Right cardiac atrium (tissue), 5 donors: Measurements from ENCODE around the gene MADCAM1. TPM values are rescaled to one million over a fixed set of nuclear protein-coding genes. Genes with fewer than 3 reads are reported as not detected.
A peak's percentile ranks its signal among the peaks of the same experiment; 100 is the strongest.

Experiments used
- ATAC-seq, 2 donors: fragments of 200-7000 bp; cut with Tn5 transposase; one replicate each; pipeline versions ENCODE4 v1.8.0 to v1.9.1; 2020; ENCODE audit warnings: moderate library complexity in 2 of 2, mild to moderate bottlenecking in 1 of 2
- DNase-seq, 3 donors: peaks; one replicate each; pipeline ENCODE4 v3.0.0-alpha.2; 2020
- H3K27ac ChIP-seq: one replicate; pipeline ENCODE4 v1.5.1; 2013; ENCODE audit warnings: mild to moderate bottlenecking, low read length, control low read depth, moderate library complexity
- H3K27me3 ChIP-seq: one replicate; pipeline ENCODE4 v1.6.1; 2013; ENCODE audit not compliant: control insufficient read depth, insufficient read depth
- H3K4me1 ChIP-seq: one replicate; pipeline ENCODE4 v1.6.1; 2013; ENCODE audit warnings: low read length; ENCODE audit not compliant: control insufficient read depth, insufficient read depth
- H3K4me3 ChIP-seq: one replicate; pipeline ENCODE4 v1.5.1; 2013; ENCODE audit warnings: low read length, control low read depth
- H3K9me3 ChIP-seq: one replicate; pipeline ENCODE4 v1.6.1; 2013; ENCODE audit warnings: low read length; ENCODE audit not compliant: control insufficient read depth
- WGBS: extraction: QIAGEN DNeasy Blood & Tissue Kit; methylation state at CpG from one replicate; pipeline ENCODE4 v1.1.7; 2013; 5-methylcytosine and 5-hydroxymethylcytosine counted together
- intact Hi-C, 4 donors: fragments of 100-400 bp; cut with DNase I; formaldehyde crosslinking; loops; one replicate each; pipeline versions ENCODE4 v1.11.0 to v1.14.0; 2022 to 2023
- polyA plus RNA-seq: library from polyadenylated mRNA; stranded (reverse); fragments of 200-250 nt; gene quantifications from one replicate; pipeline ENCODE4 v1.2.3, GENCODE V29; 2013
- total RNA-seq, 4 donors: library from RNA; stranded (reverse); fragmentation: NEBNext Ultra II Directional; extraction: Animal tissue kit (Norgen Biotek cat#: 25700); gene quantifications; one replicate each; pipeline ENCODE4 v1.2.1, GENCODE V29; 2021
- donor health status: healthy with polysubstance abuse.
- donor health status: DM: no; HTN: yes; CAD: no.
- donor health status: DM: no; HTN: no; CAD: no.
- donor health status: DM: no; HTN: yes; CAD: no; lungs with severe emphysema.
- donor health status: DM: yes; HTN: yes; CAD: no.

The MADCAM1 gene
- total and polyA plus RNA-seq, 5 donors: 0.27 to 0.59 (median 0.34) TPM

DNA sequence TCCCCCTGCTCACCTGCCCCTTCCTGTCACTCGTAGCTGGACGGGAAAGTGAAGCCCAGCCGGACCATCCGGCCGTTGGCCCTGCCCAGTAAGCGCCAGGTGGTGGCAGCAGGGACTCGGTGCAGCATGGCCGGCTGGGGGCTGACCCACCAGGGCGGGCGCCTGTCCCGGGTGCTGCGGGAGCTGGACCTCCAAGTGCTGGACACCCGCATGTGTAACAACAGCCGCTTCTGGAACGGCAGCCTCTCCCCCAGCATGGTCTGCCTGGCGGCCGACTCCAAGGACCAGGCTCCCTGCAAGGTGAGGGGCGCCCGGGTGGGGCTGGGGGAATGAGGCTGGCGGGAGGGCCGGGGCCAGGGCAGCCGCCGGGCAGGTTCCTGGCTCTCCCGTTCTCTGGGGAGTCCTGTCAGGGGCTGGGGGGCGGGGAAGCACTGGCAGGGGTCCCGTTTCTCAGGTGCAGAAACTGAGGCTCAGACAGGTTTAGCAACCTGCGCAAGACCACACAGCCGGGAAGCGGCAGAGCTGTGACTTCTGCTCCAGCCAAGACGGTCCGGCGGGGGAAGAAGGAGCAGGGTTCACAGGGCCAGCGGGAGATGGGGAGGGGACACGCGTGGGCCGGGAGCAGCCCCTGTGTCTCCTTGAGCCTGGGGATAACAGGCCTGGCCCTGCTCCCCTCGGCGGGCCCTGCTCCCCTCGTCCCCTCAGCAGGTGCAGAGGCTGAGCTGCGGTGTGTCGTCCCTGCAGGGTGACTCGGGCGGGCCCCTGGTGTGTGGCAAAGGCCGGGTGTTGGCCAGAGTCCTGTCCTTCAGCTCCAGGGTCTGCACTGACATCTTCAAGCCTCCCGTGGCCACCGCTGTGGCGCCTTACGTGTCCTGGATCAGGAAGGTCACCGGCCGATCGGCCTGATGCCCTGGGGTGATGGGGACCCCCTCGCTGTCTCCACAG is 52.9 kb downstream of the MADCAM1 start:
- Histone ChIP-seq H3K9me3 (no peaks in the 10 kb centered on the region), H3K4me1 (no peaks in the 10 kb centered on the region), H3K27me3 (no peaks in the 10 kb centered on the region), H3K4me3 (no peak overlapping the region), H3K27ac (no peak overlapping the region)
- 73% methylated on average over 52 of the region's 52 CpGs for WGBS
- no peak for ATAC-seq
- intact Hi-C loops: no loop called here
- peak in 2 of 3 donors; percentile 51 to 63 for DNase-seq

DNA sequence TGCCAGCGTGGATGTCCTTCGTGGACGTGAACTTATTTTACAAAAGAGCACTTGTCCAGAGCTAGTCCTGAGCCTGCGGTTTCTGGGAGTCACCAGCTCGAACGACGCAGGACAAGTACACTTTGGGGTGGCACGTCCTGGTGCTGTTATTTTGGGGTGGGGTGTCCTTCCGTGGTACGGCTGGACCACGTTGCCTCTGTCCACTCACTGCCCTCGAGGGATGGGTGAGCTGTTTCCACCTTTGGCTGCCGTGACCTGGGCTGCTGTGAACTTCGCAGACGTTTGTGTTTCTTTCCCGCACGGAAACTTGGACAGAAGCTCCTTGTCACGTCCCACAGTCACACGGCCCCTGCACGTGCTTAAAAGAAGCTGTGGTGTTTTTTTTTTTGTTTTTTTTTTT is 58.5 kb downstream of the MADCAM1 start:
- H3K9me3 ChIP-seq: no peaks in the 10 kb centered on the region
- WGBS: 67% methylated on average over 20 of the region's 20 CpGs
- intact Hi-C loops: no loop called here
- no peak overlapping the region for H3K4me3 ChIP-seq
- no peak overlapping the region for H3K27ac ChIP-seq
- ATAC-seq: peak in 1 of 2 donors; percentile 17
- DNase-seq: no peak
- H3K4me1 ChIP-seq: peaks cover 6% of the 10 kb centered on the region
- no peaks in the 10 kb centered on the region for H3K27me3 ChIP-seq

Other genes starting within 250 kb of the MADCAM1 start
- under 1 TPM; 0.26 to 0.89 (median 0.54) TPM for gene PLPP2, start 205.1 kb upstream of the MADCAM1 start, total RNA-seq
- 0.48 TPM for gene PLPP2, start 205.1 kb upstream of the MADCAM1 start, polyA plus RNA-seq
- gene MIER2, start 151.7 kb upstream of the MADCAM1 start, total RNA-seq: 10 to 100 TPM; 14.7 to 23.1 (median 18.9) TPM
- gene MIER2, start 151.7 kb upstream of the MADCAM1 start, polyA plus RNA-seq: 15.1 TPM
- gene C2CD4C, start 87.3 kb upstream of the MADCAM1 start, total RNA-seq: 1 to 10 TPM in 1 of 4 donors, under 1 TPM in 3; 0.35 to 1.2 (median 0.63) TPM
- gene C2CD4C, start 87.3 kb upstream of the MADCAM1 start, polyA plus RNA-seq: 0.79 TPM
- gene SHC2, start 35.5 kb upstream of the MADCAM1 start, total RNA-seq: 10 to 100 TPM; 14.3 to 20.0 (median 17.6) TPM
- gene SHC2, start 35.5 kb upstream of the MADCAM1 start, polyA plus RNA-seq: 21.0 TPM
- gene TPGS1, start 11.0 kb downstream of the MADCAM1 start, total RNA-seq: 10 to 100 TPM; 10.9 to 15.6 (median 14.7) TPM
- gene TPGS1, start 11.0 kb downstream of the MADCAM1 start, polyA plus RNA-seq: 21.3 TPM
- gene CDC34, start 35.3 kb downstream of the MADCAM1 start, total RNA-seq: 10 to 100 TPM; 66.8 to 78.4 (median 74.3) TPM
- 95.8 TPM for gene CDC34, start 35.3 kb downstream of the MADCAM1 start, polyA plus RNA-seq
- gene GZMM, start 47.6 kb downstream of the MADCAM1 start, total RNA-seq: under 1 TPM in 2 of 4 donors, not detected in 2; 0.26 to 0.32 TPM
- 0.43 TPM for gene GZMM, start 47.6 kb downstream of the MADCAM1 start, polyA plus RNA-seq
- gene BSG, start 76.1 kb downstream of the MADCAM1 start, total RNA-seq: 1,000 to 10,000 TPM; 1,142 to 1,510 (median 1,274) TPM
- 1,705 TPM for gene BSG, start 76.1 kb downstream of the MADCAM1 start, polyA plus RNA-seq
- gene HCN2, start 93.4 kb downstream of the MADCAM1 start, total RNA-seq: 10 to 100 TPM; 15.8 to 24.7 (median 21.7) TPM
- 19.3 TPM for gene HCN2, start 93.4 kb downstream of the MADCAM1 start, polyA plus RNA-seq
- 10 to 100 TPM; 36.1 to 46.4 (median 45.1) TPM for gene POLRMT, start 137.1 kb downstream of the MADCAM1 start, total RNA-seq
- 36.8 TPM for gene POLRMT, start 137.1 kb downstream of the MADCAM1 start, polyA plus RNA-seq
- gene FGF22, start 143.4 kb downstream of the MADCAM1 start, total RNA-seq: under 1 TPM in 3 of 4 donors, not detected in 1; 0.15 to 0.34 (median 0.17) TPM
- gene FGF22, start 143.4 kb downstream of the MADCAM1 start, polyA plus RNA-seq: 0.23 TPM
- gene RNF126, start 166.7 kb downstream of the MADCAM1 start, total RNA-seq: 10 to 100 TPM; 21.7 to 37.6 (median 28.0) TPM
- gene RNF126, start 166.7 kb downstream of the MADCAM1 start, polyA plus RNA-seq: 24.5 TPM
- 100 to 1,000 TPM in 1 of 4 donors, 10 to 100 TPM in 3; 47.1 to 110 (median 61.9) TPM for gene FSTL3, start 179.9 kb downstream of the MADCAM1 start, total RNA-seq
- gene FSTL3, start 179.9 kb downstream of the MADCAM1 start, polyA plus RNA-seq: 64.1 TPM
- not detected for gene PRSS57, start 199.0 kb downstream of the MADCAM1 start, total RNA-seq
- not detected for gene PRSS57, start 199.0 kb downstream of the MADCAM1 start, polyA plus RNA-seq
- 10 to 100 TPM; 34.9 to 84.9 (median 46.9) TPM for gene PALM, start 212.4 kb downstream of the MADCAM1 start, total RNA-seq
- gene PALM, start 212.4 kb downstream of the MADCAM1 start, polyA plus RNA-seq: 30.3 TPM